Measurements from ENCODE around the gene THRB. TPM values are rescaled to one million over a fixed set of nuclear protein-coding genes. Genes with fewer than 3 reads are reported as not detected.

Gene THRB
- total RNA-seq, 1 experiment from 2014 or later: 5.8 TPM

GRCh38 chr3:24417730-24418129 is 76.9 kb downstream of the THRB start (continued):
- no peak for TF ChIP-seq ZBTB43 (CRISPR knock-in tag; IDR thresholded peaks at IDR 0.05)

GRCh38 chr3:24416224-24416623 is 78.4 kb downstream of the THRB start:
- CTCF ChIA-PET: no interaction called here
- Mint-ChIP-seq H3K9me3 (peaks cover 12% of the 10 kb centered on the region), H3K27ac (no peak overlapping the region), H3K4me3 (no peak overlapping the region), H3K36me3 (no peaks in the 10 kb centered on the region), H3K4me1 (no peaks in the 10 kb centered on the region; the same call in 1 of the 2 replicates), H3K27me3 (ENCODE audit: low read depth) (no peaks in the 10 kb centered on the region)
- POLR2A ChIA-PET: no interaction called here
- ATAC-seq (no peak), DNase-seq (ENCODE audit: low spot score) (no peak)
- no peak for TF ChIP-seq ZNF423 (CRISPR knock-in tag; IDR thresholded peaks at IDR 0.05)
- no peak for TF ChIP-seq MAX (CRISPR knock-in tag; IDR thresholded peaks at IDR 0.05)
- TF ChIP-seq ZMAT4 (CRISPR knock-in tag; IDR thresholded peaks at IDR 0.05): no peak
- no peak for TF ChIP-seq HMGXB4 (CRISPR knock-in tag; IDR thresholded peaks at IDR 0.05)
- TF ChIP-seq ATF1 (CRISPR knock-in tag; IDR thresholded peaks at IDR 0.05): no peak
- TF ChIP-seq ZNF232 (CRISPR knock-in tag; IDR thresholded peaks at IDR 0.05): no peak
- no peak for TF ChIP-seq ZNF532 (CRISPR knock-in tag; IDR thresholded peaks at IDR 0.05; ENCODE audit: borderline replicate concordance)
- no peak for TF ChIP-seq NFATC4 (CRISPR knock-in tag; IDR thresholded peaks at IDR 0.05)
- TF ChIP-seq ZBTB43 (CRISPR knock-in tag; IDR thresholded peaks at IDR 0.05): no peak
- TF ChIP-seq E2F1 (CRISPR knock-in tag; IDR thresholded peaks at IDR 0.05): no peak
- no peak for TF ChIP-seq ZNF396 (CRISPR knock-in tag; IDR thresholded peaks at IDR 0.05; ENCODE audit: borderline replicate concordance)
- TF ChIP-seq CBFB (CRISPR knock-in tag; IDR thresholded peaks at IDR 0.05; ENCODE audit: low read depth): no peak
- no peak for TF ChIP-seq CREB1 (CRISPR knock-in tag; IDR thresholded peaks at IDR 0.05)
- no peak for TF ChIP-seq GTF2I (CRISPR knock-in tag; conservative IDR thresholded peaks at IDR 0.05)
